Measurements from ENCODE around the gene PRKCE. TPM values are rescaled to one million over a fixed set of nuclear protein-coding genes. Genes with fewer than 3 reads are reported as not detected.
"Not testable (repeated sequence)": the region's sequence is repeated elsewhere in the genome, so short reads cannot be mapped to it uniquely, and the experiment has no call there.

The PRKCE gene
- total RNA-seq, 1 donor from 2014 or later: 39.6 TPM

DNA sequence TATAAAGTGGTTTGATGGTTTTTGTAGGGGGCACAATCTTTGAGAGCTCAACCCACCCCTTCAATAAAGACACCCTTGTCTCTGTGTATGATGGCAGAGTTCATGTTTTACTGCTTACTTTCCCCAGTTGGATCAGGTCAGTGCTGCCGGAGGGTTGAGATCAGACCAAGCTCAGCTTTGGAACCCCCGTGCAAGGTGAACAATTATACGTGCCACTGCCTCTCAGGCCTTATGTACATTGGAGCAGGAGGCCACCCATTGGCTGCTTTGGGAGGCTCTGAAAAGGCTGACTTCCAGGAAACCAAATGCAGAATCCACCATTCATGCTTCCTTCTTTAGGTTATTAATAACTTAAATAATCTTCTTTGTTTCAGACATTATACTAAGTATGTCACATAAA lies 542.4 kb downstream of the PRKCE start:
- no peak for DNase-seq (ENCODE audit: extremely low read depth, low read depth, low spot score)

DNA sequence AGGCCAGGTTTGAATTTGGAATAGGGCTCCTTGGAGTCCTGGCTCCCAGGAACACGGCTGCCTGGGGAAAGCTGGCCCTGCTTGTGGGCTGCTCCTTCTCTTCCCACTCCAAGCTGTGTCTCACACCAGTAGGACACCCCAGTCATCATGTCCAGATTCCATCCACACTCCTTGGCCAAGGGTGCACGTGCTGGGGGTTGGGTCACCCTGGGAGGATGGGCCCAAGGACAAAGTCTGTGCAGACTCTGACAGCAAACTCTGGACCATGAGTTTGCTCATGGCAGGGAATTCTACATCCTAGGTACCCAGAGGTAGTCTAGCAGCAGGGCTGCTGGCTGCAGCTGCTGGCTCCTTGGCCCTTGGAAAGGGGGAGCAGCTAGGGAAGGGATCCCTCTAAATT lies 543.4 kb downstream of the PRKCE start:
- no peak for DNase-seq (ENCODE audit: extremely low read depth, low read depth, low spot score)

DNA sequence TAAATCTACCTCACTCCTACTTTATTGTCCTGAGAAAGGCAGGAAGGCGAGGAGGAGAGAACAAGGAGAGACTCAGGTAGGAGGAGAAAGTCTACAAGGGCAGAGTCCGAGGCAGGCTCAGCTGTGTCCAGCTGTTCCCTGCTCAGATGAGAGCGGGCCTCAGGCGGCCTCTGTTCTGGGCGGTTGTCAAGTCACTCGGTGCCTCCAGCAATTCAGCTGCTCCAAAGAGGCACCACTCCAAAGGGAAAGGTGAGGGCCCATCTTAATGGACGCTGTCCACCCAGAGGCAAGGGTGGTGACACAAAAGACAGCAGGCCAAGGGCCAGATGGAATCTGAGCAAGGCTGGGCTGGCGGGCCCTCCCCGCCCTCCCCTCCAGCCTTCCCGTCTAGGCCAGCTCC lies 544.3 kb downstream of the PRKCE start:
- no peak for DNase-seq (ENCODE audit: extremely low read depth, low read depth, low spot score)

GRCh38 chr2:46196871-46197462 lies 545.5 kb downstream of the PRKCE start:
- no peak for DNase-seq (ENCODE audit: extremely low read depth, low read depth, low spot score)

DNA sequence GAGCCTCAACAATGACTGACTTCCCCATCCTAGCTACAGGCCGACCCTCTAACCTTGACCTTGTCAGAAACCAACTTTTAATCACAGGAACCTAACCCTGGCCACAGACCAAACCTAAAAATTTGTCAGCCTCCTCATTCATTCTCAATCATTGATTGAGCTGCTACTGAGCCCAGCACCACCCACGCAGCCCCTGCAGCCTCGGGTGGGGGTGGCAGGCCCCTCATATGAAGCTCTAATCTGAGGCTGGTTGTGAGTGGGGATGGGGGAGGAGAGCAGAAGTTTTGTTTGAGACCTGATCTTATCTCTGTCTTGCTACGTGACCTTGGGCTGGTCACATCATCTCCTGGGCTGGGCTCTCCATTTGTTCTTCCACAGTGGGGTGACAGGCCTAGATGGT lies 546.2 kb downstream of the PRKCE start:
- DNase-seq (ENCODE audit: extremely low read depth, low read depth, low spot score): no peak

DNA sequence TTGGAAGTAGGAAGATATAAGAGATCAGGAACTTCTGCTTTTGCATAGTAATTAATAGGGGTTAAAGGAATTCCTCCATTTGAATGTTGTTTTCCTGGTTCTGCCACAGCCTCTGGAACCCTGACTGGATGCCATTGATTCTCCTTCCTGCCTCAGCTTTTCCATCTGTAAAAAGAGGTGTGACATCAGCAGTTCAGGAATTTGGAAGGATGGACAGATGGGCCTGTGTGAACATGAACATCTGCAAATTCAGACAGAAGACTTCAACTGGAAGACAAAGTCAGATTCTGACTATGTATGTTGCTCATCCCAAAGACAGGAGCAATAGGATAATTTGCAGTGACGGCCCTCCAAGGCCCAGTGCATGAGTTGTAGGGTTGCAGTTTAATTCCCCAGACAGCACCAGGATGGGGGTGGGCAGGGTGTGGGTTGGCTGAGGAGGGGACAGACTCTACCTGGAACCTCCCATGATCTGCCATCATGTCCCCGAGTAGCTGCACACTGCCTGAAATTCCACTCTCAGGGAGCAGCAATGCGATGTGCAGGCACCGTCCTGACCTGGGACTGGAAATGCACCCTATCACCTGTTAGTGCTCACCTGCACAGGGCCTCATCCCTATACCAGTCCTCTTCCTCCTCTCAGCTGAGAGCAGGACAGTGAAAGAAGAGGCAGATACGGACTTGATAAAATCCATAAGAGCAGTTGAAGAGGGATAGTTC lies 546.8 kb downstream of the PRKCE start:
- DNase-seq (ENCODE audit: extremely low read depth, low read depth, low spot score): no peak

DNA sequence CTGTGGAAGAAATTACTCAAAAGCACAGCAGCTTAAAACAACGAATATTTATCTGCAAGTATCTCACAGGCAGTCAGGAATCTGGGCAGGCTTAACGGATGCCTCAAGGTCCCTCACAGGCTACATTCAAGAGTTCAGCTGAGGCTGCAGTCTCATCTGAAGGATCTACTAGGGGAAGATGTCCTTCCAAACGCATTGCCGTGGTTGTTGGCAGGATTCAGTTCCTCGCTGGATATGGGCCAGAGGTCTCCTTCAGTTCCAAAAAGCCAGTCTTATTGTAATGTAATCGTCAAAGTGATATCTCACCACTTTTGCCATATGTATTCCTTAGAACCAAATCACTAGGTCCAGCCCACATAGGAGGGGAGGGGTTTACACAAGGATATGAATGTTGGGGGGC lies 547.5 kb downstream of the PRKCE start:
- DNase-seq (ENCODE audit: extremely low read depth, low read depth, low spot score): no peak

DNA sequence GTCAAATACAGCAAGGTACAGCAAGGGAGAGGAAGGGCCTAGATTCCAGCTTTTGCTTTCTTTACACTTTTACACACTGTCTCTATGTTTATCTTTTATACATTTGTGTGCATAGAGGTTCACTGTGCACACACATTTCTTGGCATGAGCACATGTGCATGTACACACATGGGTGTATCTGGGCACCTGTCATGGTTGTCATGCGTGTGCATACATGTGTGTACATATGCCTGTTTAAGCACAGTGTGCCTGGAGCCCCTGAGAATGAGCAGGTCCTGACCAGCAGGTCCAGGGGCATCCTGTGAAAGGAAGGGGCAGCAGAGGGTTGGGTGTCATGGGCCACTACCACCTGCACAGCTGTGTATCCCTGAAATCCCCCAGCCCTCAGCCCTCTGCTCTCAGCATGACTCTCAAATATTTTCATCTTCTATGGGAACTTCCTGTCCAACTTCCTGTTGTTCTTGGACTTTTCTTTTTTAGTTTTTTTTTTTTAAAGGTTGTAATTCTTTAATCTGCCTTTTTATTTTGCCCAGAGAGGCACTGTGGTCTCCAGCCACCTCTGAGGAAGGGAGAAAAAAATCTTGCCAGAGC lies 548.7 kb downstream of the PRKCE start:
- no peak for DNase-seq (ENCODE audit: extremely low read depth, low read depth, low spot score)

DNA sequence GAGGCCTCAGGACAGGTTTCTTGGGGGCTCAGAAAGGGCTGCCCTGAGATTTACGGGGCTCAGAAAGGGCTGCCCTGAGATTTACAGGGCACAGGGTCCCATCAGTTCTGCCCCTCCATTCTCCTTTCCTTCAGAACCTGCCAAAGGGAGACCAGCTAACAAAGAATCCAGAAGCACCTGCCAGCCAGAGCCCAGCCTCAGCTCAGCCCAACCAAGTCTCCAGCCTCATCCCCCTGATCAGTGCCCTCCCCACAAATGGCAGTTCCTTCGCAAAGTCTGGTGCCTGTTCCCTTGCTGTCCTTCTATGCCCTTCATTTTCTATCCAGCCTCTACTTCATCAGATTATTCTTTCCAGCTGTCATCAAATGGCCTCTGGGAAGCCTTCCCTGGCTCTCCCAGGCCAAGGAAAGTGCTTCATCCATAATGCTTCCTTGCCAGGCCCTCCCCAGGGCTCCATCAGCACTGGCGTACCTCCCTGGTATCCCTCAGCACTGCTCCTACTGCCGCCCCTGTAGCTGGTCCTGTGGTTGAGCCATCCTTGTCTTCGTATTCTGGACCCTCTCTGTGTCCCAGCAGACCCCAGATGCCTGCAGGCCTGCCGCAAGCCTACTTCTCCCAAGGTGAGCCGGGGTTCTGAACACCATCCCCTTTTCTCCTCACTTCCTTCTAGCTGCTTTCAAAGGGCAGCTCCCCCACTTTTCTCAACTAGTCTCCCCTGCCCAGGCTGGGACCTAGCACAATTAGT lies 549.6 kb downstream of the PRKCE start:
- no peak for DNase-seq (ENCODE audit: extremely low read depth, low read depth, low spot score)

DNA sequence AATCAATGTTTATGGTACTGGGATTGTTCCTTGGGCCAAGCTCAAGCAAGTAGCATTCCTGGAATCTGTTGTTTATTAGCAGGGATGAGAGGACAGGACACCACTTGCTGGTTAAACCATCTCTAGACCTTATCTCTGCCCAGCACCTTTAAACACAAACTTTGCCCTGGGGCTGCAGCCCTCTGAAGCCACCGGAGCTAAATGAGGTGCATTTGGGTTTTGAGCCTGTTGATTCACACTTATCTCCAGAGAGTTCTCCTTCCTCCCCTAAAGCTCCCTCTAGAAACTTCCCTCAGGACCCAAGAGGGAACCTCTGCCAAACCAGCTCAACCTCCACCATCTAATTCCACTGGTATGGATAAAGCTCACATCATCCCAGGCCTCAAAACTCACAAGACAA lies 551.0 kb downstream of the PRKCE start:
- no peak for DNase-seq (ENCODE audit: extremely low read depth, low read depth, low spot score)

DNA sequence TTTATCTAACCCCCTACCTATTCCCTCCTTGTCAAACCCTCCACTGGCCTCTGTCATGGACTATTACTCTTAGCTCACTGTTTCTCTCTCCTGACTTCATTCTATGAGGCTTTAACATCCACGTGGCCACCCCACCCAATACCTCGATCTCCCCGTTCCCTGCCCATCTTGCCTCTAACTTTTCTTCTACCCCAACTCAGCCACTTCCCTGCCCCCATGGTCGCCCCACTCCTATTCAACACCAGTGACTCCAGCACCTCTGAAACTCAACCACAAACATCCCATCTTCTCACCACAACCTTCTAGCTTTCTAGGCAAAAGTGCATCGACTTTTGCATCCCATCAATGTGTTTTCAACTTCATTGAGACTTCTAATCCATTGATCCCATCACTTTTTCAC lies 551.5 kb downstream of the PRKCE start:
- DNase-seq (ENCODE audit: extremely low read depth, low read depth, low spot score): no peak

- not testable (repeated sequence) for DNase-seq (ENCODE audit: extremely low read depth, low read depth, low spot score)
These were observed 552.2 kb downstream of the PRKCE start for GRCh38 chr2:46203636-46204035.

DNA sequence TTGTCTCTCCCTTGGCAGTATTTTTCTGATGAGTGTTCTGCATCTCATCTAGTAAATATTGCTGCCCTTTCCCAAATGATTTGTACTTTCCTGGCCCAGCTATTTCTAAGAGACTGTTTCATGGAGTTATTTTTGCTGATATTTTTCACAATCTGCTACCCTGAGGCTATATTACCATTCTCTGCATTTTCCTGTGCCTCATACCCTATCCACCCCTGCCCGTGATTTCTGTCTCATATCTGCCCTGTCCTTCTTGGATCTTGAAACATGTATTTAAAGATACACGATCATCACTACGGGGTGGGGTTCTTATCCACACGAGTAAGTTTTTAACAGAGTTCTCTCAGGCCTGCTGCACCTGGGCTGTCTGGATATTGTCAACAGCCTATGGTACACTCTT lies 556.1 kb downstream of the PRKCE start:
- no peak for DNase-seq (ENCODE audit: extremely low read depth, low read depth, low spot score)

GRCh38 chr2:46208766-46209165 lies 557.3 kb downstream of the PRKCE start:
- DNase-seq (ENCODE audit: extremely low read depth, low read depth, low spot score): no peak

DNA sequence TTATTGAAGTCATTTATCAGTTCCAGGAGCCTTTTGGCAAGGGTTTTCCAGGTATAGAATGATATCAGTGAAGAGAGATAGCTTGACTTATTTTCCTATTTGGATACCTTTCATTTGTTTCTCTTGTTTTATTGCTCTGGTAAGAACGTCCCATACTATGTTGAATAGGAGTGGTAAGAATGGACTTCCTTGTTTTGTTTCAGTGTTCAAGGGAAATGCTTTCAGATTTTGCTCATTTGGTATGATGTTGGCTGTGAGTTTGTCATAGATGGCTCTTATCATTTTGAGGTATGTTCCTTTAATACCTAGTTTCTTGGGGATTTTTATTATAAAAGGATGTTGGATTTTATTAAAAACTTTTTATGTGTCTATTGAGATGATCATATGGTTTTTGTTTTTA lies 558.6 kb downstream of the PRKCE start:
- no peak for DNase-seq (ENCODE audit: extremely low read depth, low read depth, low spot score)

- no peak for DNase-seq (ENCODE audit: extremely low read depth, low read depth, low spot score)
These were observed 560.0 kb downstream of the PRKCE start for GRCh38 chr2:46211461-46211860.

DNA sequence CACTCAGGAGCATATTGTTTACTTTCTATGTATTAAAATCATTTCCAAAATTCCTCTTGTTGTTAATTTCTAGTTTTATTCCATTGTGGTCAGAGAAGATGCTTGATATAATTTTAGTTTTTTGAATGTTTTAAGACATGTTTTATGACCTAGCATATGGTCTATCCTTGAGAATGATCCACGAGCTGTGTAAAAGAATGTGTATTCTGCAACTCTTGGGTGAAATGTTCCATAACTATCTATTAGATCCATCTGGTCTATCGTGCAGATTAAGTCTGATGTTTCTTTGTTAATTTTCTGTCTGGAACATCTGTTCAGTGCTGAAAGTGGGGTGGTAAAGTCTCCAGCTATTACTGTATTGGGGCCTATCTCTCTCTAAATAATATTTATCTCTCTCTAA lies 562.4 kb downstream of the PRKCE start:
- DNase-seq (ENCODE audit: extremely low read depth, low read depth, low spot score): no peak

- DNase-seq (ENCODE audit: extremely low read depth, low read depth, low spot score): no peak
These were observed 564.7 kb downstream of the PRKCE start for GRCh38 chr2:46216213-46216612.

- DNase-seq (ENCODE audit: extremely low read depth, low read depth, low spot score): not testable (repeated sequence)
These were observed 572.0 kb downstream of the PRKCE start for GRCh38 chr2:46223514-46223913.

DNA sequence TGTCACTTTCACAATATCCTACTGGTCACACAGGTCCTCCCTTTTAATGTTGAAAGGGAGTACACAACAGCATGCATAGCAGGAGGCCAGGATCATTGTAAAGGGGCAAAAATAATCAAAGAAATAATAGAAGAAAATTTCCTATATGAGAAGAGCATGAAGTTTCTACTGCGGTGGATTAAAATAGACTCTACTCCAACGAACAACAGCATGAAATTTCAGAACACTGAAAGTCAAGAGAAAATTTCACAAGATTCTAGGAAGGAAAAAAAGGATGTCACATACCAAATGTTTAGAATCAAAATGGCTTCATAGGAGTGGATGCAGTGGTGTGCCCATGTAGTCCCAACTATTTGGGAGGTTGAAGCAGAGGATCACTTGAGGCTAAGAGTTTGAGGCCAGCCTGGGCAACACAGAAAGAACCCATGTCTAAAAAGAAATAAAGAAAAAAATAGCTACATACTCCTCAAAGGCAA lies 573.7 kb downstream of the PRKCE start:
- DNase-seq (ENCODE audit: extremely low read depth, low read depth, low spot score): no peak

DNA sequence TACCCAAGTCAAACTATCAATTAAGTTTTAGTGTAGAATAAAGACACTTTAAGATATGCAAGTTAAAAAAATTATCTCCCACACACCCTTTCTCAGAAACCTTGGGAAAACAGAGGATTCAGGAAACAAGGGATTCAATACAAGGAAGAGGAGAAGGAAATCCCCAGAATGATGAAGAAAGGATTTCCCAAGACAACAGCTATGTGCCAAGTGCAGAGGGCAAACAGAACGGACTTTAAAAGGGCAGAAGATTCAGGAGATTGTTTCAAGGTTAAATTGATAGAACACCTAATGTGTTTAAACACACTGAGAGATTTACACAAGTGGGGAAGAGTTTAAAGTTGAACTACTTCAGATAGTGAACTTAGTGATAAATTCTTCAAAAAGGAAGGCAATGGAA lies 574.3 kb downstream of the PRKCE start:
- DNase-seq (ENCODE audit: extremely low read depth, low read depth, low spot score): no peak

DNA sequence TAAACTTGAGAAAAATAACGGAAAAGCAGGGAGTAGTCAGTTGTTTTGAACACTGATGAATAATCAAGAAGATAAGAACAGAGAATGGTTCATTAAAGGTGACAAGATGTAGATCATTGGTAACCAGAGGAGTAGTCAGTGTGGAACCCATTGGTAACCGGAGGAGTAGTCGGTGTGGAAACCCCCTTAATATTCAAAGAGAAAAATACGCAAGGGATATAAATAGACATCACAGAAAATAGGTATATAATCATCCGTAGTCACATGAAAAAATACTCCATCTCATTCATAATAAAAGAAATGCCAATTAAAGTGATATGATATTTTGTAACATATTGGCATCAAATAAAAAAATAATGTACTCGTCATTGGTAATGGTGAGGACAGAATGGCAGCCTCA lies 575.1 kb downstream of the PRKCE start:
- DNase-seq (ENCODE audit: extremely low read depth, low read depth, low spot score): no peak
